HCEC 1CT (cell line): ENCODE data around the gene DSC1.
"Not testable (repeated sequence)": the region's sequence is repeated elsewhere in the genome, so short reads cannot be mapped to it uniquely, and the experiment has no call there.

Source experiments
- DNase-seq: peaks from one replicate; pipeline ENCODE4 v3.0.0-alpha.2; 2017

Gene DSC1

DNA sequence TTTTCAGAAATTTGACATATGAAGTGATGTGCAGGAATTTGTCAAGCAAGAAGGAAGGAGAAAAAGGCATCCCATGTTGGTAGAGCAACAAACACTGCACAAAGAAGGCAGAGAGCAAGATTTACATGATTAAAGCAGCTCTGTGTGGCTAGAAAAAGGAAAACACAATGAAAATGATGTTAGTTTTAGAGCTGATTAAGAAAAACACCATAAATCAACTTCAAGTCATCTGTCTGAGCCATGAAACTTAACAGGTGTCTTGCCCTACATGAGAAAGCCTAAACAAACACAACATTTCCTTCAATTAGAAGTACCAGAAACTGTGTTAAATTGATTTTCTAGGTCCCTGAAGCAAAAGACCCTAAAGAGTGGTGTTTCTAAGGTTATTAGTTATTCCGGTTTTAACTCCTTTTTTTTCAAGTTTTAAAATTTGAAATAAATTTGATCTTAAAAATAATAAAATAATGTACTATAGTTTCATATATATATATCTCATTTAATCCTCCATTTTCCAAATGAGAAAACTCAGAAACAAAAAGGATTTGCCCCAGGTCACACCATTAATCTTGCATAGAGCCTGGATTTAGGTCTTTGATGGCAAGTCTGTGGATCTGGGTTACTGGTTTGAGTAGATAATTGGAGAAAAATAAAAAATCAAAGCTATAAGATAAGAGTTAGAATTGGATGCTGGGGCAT, 8.6 kb upstream of the DSC1 start:
- no peak for DNase-seq

DNA sequence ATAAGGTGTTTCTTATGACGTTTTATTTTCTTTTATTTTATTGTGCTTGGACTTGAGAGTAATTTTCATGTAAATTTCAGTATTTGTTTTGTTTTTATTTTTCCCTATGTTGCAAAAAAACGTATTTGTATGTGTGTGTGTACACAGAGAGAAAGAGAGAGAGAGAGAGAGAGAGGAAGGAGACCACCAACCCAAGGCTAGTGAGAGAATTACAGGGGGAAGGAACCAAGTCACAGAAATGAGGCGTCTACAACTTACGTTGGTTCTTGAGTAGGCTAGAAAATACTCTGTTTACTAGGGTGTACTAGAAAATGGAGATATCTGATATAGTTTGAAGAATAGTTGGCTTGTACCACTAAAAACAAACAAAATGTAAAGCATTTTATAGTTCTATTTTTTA, 7.7 kb upstream of the DSC1 start:
- DNase-seq = no peak

DNA sequence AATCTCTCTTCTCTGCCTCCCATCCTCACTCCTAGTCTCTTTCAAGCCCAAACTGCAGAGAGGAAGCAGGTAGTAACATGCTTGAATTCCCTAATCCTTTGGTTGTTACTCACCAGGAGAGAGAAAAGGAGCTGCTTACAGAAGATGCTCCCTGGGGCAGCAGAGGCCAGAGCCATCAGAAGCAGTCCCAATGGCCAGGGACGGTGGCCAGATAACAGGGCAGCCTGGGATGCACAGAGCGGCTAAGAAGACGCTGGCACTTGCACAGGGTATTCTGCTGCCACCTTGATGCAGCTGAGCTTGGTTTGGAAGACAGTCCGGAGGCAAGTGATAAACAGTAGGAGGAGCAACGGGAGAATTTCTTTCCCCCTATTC, 250 bp downstream of the DSC1 start:
- DNase-seq = no peak

DNA sequence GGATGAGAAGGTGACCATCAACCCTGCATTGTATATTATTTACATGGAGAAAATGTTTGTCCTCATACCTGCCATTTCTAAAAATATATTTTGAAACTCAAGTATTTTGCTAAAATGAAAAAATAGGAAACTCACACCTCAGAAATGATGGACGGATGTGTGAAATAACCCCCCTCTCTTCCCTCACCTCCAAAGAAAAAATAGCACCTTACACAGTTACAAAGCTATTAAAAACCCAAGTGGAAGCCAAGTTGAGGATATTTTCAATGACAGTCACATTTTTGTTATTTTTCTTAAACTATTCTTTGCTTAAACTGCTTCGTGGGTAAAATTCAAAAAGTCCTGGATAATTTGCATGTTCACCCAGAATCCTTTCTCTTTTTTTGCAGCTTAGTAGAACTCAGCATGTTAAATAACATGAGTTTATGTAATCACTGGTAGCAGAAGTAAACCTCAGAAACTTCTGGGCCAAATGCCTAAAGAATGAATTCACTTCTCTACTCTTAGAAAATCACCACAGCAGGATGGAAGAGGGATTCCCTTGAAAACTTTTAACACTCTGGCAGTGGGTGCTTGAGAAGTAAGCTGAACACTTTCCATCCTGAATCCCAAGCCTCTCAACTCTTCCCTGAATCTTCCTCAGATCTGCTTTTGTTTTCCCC, 768 bp downstream of the DSC1 start:
- DNase-seq = no peak

DNA sequence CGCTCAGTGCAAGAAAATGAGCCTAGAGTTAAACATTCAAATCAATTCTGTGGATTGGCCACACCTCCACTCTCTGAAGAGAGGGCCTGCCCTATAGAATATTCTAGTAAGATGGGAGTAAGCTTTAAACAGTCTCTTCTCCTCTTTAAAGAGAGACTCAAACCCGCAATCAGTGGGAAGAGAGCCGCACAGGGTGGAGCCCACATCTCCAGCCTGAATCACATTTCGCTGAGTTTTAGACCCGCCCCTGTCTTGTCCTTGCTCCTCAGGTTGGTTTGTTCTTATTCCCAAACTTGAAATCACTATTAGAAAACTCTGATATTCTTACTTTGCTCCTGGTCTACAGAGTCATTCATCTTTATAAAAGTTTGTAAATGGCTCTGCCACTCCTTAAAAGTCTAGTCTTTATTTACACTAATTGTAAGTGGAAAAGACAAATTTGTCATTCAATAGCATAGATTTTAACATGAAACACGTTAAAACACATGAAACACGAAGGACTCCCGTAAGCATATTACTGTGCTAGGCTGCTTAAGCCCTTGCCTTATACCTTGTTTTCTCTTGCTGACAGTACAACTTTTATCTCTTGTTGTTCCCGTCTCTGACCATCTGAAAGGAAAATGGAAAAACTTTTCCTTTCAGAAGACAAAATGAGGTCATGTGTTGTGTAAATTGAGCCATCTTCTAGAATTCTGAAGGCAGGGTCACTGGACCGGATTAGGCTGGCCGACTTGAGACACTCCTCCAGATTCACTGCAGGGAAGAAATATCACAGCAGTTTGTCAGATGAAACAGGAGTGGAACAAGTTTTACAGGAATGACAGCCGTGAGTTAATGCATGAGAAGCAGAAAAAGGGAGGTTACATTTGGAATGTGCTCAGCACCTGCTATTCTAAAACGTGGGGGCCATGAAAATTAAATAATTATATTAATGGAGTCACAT, 5.6 kb downstream of the DSC1 start:
- no peak for DNase-seq

DNA sequence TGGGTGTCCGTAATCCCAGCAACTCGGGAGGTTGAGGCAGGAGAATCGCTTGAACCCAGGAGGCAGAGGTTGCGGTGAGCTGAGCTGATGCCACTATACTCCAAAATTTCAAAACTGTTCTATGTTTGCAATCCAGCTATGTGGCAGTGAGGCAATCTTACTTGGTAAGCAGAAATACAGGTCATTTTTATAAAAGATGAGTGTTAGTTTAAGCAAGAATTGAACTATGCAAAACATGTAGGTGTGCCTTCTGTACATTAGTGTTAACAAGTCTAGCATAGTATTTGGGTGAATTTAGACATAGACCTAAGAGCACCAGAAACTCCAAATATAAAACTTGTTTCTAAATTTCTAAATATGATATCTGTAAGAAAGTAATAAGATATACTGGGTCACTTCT, 7.2 kb downstream of the DSC1 start:
- no peak for DNase-seq

DNA sequence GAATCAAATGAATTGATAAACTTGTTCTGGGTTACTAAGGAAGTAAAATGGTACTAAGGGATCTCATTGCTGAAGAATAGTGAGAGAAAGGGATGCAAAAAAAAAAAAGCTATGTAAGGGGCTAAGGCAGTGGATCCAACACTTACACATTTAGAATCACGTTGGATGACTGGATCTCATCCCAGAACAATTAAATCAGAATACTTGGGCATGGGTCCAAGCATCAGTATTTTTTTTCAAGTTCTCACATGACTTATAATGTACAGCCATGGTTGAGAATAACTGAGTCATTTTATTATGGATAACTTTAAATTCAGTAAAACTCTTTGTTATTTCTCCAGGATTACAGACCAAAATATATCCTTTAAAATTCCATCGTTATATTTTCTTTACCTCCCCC, 8.5 kb downstream of the DSC1 start:
- no peak for DNase-seq

DNA sequence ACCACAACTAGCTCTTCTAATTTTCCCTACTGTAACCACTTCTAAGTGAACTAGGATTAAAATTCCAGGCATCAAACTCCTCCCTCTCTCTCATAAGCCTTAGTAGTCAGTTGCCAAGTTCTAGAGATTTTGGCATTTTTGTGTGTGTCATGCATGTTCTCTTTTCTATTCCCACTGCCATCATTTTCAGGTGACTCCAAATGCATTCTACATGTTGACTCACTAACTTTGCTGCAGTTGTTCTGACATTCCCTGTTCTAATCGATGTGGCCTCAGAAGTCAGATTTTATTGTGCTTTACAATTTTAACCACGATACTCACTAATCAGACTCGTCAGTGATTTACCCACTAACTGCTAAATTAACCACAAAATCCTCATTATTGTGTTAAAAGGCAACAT, 13.3 kb downstream of the DSC1 start:
- no peak for DNase-seq

DNA sequence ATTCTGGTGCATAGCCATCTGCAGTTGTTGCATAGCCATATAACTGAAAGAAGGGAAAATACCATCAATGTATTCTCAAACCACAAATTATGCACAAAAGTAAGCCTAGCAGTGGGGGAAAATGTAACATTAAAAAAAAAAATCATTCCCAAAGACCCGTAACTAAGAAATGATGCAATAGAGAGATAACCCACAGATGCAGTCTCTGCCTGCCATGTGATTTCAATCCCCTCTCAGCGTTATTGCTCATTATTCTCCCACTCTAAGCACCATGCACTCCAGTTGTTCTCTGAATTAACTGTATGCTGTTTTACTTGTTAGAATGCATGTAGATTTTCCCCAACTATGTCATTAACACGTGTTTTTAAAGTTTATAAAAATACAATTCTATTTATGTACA, 14.1 kb downstream of the DSC1 start:
- no peak for DNase-seq

DNA sequence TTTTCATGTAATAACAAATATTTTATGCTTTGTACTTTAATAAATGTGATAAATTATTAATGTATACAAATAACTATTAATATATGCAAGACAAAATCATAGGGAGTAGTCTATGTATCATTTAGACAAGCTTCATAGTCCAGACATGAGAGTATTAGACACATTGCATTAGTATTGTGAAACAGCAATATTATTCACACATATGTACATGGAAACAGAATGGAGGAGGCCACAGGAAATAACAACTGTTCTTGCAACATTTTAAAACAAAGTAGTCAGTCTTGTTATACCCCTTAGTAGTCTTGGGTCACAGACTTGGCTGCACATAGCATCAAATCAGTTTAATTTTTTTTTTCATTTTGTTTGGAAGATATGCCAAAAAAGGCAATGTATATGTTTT, 15.8 kb downstream of the DSC1 start:
- no peak for DNase-seq

DNA sequence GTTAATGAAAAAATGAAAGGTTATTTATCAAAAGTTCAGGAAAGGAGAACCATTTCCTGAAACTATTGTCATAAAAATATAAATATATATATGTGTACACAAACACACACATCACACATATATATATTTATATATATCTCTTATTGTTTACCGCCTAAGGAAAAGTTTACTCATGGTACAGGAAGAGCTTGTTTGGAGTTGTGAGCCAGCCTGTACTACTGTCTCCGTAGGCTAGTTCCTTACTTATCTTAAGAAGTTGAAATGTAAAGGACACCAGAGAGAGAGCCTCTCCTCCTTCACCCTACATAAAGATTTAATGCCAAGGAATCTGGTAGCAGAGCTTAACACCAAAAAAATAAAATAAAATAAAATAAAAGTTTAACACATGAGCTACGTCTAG, 19.6 kb downstream of the DSC1 start:
- DNase-seq = no peak

DNA sequence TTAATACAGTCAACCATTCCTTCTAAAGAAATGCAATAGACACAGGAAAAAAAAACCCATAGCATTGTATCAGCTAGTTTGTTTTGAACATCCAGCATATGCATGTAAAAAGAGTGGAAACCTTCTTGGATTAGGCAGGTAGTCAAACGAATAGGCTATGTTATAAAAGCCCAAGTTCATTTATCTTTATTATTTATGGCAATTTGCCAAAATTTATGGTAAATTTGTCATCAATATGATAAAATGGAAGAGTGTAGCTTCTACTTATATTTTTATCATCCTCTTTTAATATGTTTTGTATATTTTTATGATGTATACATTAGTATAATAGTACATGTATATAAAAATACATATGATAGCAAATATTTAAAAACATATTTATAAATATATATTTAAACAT, 23.9 kb downstream of the DSC1 start:
- DNase-seq = no peak

DNA sequence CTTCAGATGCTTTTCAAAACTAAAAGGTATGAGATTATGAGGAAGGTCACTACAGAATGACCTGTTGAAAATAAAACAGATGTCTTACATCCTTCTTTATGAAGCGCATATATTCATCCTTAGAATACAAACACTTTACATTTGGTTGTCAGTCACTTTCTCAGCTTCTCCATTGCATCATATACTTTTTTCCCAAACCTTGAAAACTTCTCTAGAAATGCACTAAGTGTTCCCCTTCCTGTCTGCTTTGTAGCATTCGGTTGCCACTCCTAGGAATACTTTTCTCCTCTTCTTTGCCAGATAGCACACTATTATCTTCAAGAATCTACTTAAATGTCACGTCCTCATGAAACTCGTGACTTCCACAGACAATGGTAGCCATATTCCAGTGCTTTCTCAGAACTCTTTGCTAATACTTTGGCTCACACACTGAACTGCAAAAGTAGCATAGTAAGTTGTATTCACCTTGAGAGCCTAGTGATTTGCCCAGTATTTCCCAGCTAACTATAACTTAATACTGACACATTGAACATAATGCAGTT, 27.6 kb downstream of the DSC1 start:
- DNase-seq = no peak

DNA sequence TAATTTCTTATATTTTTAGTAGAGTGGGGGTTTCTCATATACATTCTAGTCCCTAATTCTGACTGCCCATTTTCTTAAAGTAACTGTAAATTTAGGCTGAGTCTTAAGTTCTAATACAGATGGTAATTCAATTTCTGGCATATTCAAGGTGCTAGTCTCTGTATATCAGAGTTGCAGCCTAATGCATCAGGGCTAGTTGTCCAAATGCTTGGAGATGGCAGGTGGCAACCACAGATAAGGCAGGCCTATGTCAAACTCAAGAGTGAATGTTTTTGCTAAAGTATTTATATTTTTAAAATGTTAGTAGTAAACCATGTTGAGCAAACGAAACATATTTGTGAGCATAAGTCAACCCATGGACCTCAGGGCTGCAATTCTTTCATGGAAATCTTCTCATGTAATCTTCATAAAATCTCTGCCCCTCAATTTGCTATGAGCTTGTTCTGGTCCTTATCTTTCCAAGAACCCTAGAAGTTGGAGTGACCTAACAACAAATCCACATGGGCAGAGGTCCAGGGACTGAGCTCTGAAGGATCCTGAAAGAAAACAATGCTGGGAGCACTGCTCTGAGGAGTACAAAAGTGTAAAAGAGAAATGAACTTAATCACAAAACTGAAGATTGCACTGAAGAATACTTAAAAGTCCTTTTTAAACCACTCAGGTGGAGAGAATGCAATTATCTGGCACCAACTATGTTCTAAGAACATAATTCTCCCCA, 33.1 kb downstream of the DSC1 start:
- DNase-seq = no peak

DNA sequence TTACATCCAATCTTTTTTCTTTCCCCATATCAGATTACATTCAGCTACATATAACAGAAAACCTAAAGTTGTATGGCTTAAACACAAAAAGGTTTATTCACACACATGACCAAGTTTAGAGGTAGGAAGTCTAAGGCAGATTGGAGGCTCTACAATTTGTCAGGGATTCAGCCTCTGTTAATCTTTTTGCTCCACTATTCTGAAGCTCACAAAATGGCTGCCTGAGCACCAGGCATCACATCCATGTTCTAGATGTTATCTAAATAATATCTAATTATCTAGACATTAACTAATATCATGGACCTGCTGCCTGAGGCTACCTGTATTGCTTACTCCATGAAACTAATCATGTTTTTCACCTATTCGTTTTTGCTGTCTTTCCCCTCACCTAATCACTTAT, 36.8 kb downstream of the DSC1 start:
- DNase-seq = no peak

DNA sequence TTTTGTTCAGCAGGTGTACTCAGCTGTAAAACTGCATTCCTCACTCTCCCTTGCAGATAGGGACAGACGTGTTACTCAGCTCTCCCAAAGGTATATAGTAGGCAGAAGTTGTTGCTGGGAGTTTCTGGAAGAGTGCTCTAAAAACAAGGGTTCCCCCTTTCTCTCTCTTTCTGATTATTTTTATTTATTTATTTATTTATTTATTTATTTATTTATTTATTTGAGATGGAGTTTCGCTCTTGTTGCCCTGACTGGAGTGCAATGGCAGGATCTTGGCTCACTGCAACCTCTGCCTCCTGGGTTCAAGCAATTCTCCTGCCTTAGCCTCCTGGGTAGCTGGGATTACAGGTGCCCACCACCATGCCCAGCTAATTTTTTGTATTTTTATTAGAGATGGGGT, 39.5 kb downstream of the DSC1 start:
- DNase-seq = not testable (repeated sequence)

DNA sequence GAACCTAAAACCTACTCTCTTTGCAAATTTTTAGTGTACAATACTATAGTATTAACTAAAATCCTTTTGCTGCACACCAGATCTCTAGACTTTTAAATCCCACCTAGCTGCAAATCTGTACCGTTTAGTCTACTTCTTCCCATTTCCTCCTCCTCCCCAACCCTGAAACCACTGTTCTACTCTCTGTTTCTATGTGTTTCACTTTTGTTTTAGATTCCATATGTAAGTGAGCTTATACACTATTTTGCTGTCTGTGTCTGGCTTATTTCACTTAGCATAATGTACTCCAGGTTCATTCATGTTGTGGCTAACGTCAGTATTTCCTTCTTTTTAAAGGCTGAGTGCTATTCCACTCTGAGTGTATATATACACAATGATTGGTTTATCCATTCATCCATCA, 42.1 kb downstream of the DSC1 start:
- no peak for DNase-seq

DNA sequence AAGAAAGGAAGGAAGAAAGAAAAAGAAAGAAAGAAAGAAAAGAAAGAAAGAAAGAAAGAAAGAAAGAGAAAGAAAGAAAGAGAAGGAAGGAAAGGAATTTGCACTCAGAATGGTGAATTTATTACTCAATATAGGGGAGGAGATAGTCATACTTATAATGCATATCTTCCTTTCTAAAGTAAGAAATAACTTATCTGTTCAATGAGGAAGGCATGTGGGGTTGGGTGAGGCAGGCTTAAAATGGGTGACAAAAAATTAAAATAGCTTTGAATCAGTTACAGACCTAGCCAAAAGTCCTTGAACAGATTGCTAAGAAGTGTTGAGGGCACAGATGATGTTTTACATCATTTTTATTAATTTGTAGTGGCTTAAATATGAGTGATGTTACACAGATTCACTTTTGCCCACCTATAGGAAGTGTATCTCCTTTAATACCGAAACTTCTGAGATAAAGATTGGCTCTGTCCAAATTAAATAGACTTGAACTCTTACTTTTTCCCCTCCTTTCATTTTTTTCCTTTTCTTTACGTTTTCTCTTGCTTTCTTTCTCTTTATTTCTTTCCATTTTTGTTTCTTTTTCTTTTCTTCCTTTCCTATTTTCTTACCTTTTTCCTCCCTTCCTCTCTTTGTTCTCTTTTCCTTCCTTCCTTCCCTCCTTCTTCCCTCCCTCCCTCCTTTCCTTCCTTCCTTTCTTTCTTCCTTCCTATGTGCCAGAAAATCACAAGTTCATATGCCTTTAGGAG, 45.6 kb downstream of the DSC1 start:
- DNase-seq = no peak

DNA sequence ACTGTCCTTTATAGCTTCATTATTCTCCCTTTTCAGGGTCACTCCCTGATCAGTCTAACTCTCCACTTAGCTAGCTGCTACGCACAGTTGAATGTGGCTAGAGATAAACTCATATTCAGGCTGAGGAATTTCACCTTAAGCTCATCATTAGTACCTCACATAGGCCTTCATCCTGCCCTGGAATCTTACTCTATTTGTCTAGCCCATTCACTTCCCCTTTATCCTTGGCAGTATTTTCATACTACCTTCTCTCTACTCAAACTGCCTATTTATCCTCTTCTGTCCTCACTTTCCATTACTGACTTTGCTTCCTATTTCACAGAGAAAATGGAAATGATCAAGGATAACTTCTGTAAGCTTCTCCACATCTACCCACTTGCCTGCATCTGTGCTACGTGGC, 49.9 kb downstream of the DSC1 start:
- no peak for DNase-seq

DNA sequence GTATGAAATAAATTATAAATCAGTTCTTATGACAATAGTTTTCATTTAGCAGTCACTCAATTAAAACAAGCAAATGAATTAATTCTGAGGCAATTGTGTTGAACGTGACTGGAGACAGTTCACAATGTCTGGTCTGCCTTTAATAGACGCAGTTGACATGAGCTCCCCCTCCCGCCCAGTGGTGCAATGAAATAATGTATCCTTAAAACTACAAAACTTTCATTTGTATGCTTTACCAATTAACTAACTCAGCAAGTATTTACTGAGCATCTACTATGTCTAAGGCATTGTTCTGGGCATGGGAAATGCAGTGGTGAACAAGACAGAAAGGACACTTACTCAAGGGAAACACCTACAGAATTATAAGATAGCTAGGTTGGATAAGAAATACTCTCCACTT, 56.9 kb downstream of the DSC1 start:
- DNase-seq = no peak

DNA sequence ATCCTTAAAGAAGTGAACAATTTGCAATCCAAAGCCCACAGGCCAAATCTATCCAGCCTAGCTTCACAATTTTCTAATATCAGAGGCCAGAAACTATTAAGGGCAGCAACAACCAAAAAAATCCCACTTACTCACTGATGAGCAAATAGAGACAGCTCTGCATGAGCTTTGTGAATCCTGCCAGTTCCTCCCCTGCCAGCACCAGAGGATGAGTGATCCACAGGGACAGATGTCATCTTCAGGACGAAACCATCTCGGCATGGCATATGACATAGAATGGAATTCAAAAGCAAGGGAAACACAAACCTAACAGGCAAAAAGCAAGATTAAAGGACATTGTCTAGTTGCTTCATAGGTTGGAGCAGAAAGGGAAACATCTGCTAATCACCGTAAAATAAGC, 58.2 kb downstream of the DSC1 start:
- no peak for DNase-seq

DNA sequence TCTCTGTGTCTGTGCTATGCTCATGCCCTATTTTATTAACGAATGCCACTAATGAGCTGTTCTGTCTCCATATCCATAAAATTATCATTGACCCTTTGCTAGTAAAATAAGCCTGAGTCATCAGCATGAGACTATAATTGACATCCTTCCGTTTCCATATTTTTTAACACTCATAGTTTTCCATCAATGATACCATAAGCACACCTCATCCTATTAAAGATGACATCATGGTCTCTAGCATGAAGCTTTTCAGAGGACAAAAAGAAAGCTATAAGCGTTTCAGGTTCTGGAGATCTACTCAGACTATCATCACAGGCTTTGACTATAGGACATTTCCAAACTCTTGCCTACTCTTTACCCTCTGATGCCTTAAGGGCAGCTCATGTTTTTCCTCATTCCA, 59.2 kb downstream of the DSC1 start:
- no peak for DNase-seq
